K562 (cell line): ENCODE results near the gene ALDH18A1. TPM values are rescaled to one million over a fixed set of nuclear protein-coding genes. Genes with fewer than 3 reads are reported as not detected.

Experiments
- ATAC-seq: fragments of 200-7000 bp; cut with Tn5 transposase; 3 replicates; pipeline ENCODE4 v1.9.1; 2020; ENCODE audit warnings: moderate library complexity
- BruUV-seq: library from RNA; stranded (reverse); fragments of 400-500 nt; replicated peaks from 2 replicates; lab custom pipeline; 2021; lab: Mats Ljungman, UMichigan
- CTCF ChIA-PET: fragments of 300-600 bp; formaldehyde crosslinking; extraction: SDS; loops from one replicate; lab custom pipeline; 2021; ENCODE audit warnings: low intra/inter-chr PET ratio; lab: Yijun Ruan, JAX
- POLR2A ChIA-PET: fragments of 300-600, 350-650 bp; sonication (Branson Sonifier 250); formaldehyde crosslinking; extraction: SDS; loops from one replicate; lab custom pipeline; 2021; ENCODE audit warnings: antibody characterized with exemption, inconsistent platforms; lab: Yijun Ruan, JAX
- DNase-seq, 4 experiments: peaks; one replicate each; pipeline versions ENCODE4 v3.0.0 to v3.0.0-alpha.2; 2011 to 2018; ENCODE audit warnings: low spot score in 3 of 4, mixed read lengths in 3 of 4; ENCODE audit errors: extremely low read depth in 1 of 4
- FAIRE-seq: peaks from 2 replicates; lab custom pipeline; 2011; peaks lifted over from hg19 to GRCh38; lab: Jason Lieb, UNC
- H2AFZ ChIP-seq: 2 replicates; pipeline ENCODE4 v1.6.0; 2011; ENCODE audit warnings: low read depth, low read length, control low read depth, inconsistent platforms
- H3K27ac ChIP-seq: fragments of 200-600 bp; 3 replicates; pipeline ENCODE4 v1.8.0; 2011; ENCODE audit warnings: low read depth, mild to moderate bottlenecking, control low read depth, inconsistent platforms, low read length, moderate library complexity, mixed read lengths; ENCODE audit errors: extremely low read depth
- H3K27me3 ChIP-seq, 2 experiments: fragments of 300-600 bp in 1 of 2; 2 replicates in 1 of 2; 3 replicates in 1 of 2; pipeline versions ENCODE4 v1.6.0 to v1.8.0; 2011; ENCODE audit warnings: inconsistent platforms in 2 of 2, low read length in 2 of 2, mild to moderate bottlenecking in 1 of 2, mixed read lengths in 1 of 2, moderate library complexity in 1 of 2; ENCODE audit not compliant: control insufficient read depth in 2 of 2, insufficient read depth in 2 of 2
- H3K36me3 ChIP-seq: fragments of 300-600 bp; 3 replicates; pipeline ENCODE4 v1.8.0; 2011; ENCODE audit warnings: mild to moderate bottlenecking, low read length, inconsistent platforms; ENCODE audit not compliant: control insufficient read depth, insufficient read depth
- H3K4me1 ChIP-seq, 2 experiments: fragments of 200-600 bp in 1 of 2; replicated peaks in 1 of 2; 2 replicates in 1 of 2; 3 replicates in 1 of 2; pipeline versions ENCODE4 v1.5.1 to v1.8.0; 2011; ENCODE audit warnings: inconsistent platforms in 2 of 2, low read length in 2 of 2, mild to moderate bottlenecking in 1 of 2, mixed read lengths in 1 of 2, moderate library complexity in 1 of 2; ENCODE audit not compliant: control insufficient read depth in 2 of 2, insufficient read depth in 2 of 2
- H3K4me2 ChIP-seq: 2 replicates; pipeline ENCODE4 v1.6.1; 2011; ENCODE audit warnings: low read length, control low read depth, inconsistent platforms, mixed read lengths; ENCODE audit not compliant: insufficient read depth
- H3K4me3 ChIP-seq: fragments of 200-600 bp; sonication (generic), shearing (Covaris generic); 2 replicates; pipeline ENCODE4 v1.5.1; 2016; ENCODE audit warnings: control low read depth, inconsistent platforms
- H3K79me2 ChIP-seq: fragments of 200-600 bp; 3 replicates; pipeline ENCODE4 v1.8.0; 2011; ENCODE audit warnings: low read length, inconsistent platforms; ENCODE audit not compliant: control insufficient read depth, insufficient read depth
- H3K9ac ChIP-seq, 2 experiments: 2 replicates each; pipeline versions ENCODE4 v1.6.0 to v1.6.1; 2011; ENCODE audit warnings: low read depth in 2 of 2, low read length in 2 of 2, control low read depth in 1 of 2, inconsistent platforms in 1 of 2, mild to moderate bottlenecking in 1 of 2, mixed read lengths in 1 of 2; ENCODE audit not compliant: insufficient read depth in 1 of 2
- H3K9me1 ChIP-seq: one replicate; pipeline ENCODE4 v1.6.0; 2011; ENCODE audit warnings: inconsistent platforms, mild to moderate bottlenecking, low read length, moderate library complexity; ENCODE audit not compliant: control insufficient read depth, insufficient read depth
- H3K9me3 ChIP-seq: replicated peaks from 2 replicates; pipeline ENCODE4 v1.5.1; 2011; ENCODE audit warnings: low read depth, low read length, inconsistent platforms; ENCODE audit not compliant: control insufficient read depth, insufficient read depth
- H4K20me1 ChIP-seq: replicated peaks from 2 replicates; pipeline ENCODE4 v1.6.1; 2011; ENCODE audit warnings: low read length, inconsistent platforms, mixed read lengths; ENCODE audit not compliant: control insufficient read depth, insufficient read depth
- CBFA2T3 ChIP-seq: fragments of 450-650 bp; IDR thresholded peaks from 2 replicates; pipeline ENCODE4 v1.6.1; 2017
- E2F8 ChIP-seq: fragments of 450-650 bp; IDR thresholded peaks from 2 replicates; pipeline ENCODE4 v1.7.1; 2018; ENCODE audit warnings: mild to moderate bottlenecking, low read depth; ENCODE audit not compliant: partially characterized antibody
- HIVEP1 ChIP-seq: fragments of 250-450 bp; sonication (Bioruptor Pico); IDR thresholded peaks from 2 replicates; pipeline ENCODE4 v1.4.0; 2020; ENCODE audit warnings: mild to moderate bottlenecking
- HMGN3 ChIP-seq: IDR thresholded peaks from 2 replicates; pipeline ENCODE4 v1.6.1; 2011; ENCODE audit warnings: borderline replicate concordance, low read depth, mild to moderate bottlenecking, mixed read lengths, low read length; ENCODE audit not compliant: insufficient read length; ENCODE audit errors: extremely low read depth
- KLF13 ChIP-seq: fragments of 450-650 bp; IDR thresholded peaks from 2 replicates; pipeline ENCODE4 v1.6.1; 2016; ENCODE audit warnings: missing genetic modification characterization, low read depth, mild to moderate bottlenecking, missing compliant biosample characterization, moderate library complexity, borderline replicate concordance
- NFYB ChIP-seq: IDR thresholded peaks from 2 replicates; pipeline ENCODE4 v1.6.1; 2011; ENCODE audit warnings: mild to moderate bottlenecking, moderate library complexity; ENCODE audit not compliant: insufficient read length; ENCODE audit errors: extremely low read depth
- PRMT5 ChIP-seq: sonication (generic); formaldehyde crosslinking; IDR thresholded peaks from 2 replicates; pipeline ENCODE4 v1.5.0; 2020; ENCODE audit warnings: missing genetic modification reagents
- RBM34 ChIP-seq: fragments of 200-400 bp; formaldehyde crosslinking; IDR thresholded peaks from 2 replicates; pipeline ENCODE4 v1.6.1; 2018; ENCODE audit warnings: low read length, borderline replicate concordance; ENCODE audit not compliant: insufficient read depth
- SIN3B ChIP-seq: fragments of 450-650 bp; IDR thresholded peaks from 2 replicates; pipeline ENCODE4 v1.6.1; 2017; ENCODE audit warnings: low read depth, mild to moderate bottlenecking, moderate library complexity
- SOX6 ChIP-seq: fragments of 450-650 bp; IDR thresholded peaks from 2 replicates; pipeline ENCODE4 v1.6.1; 2014; ENCODE audit warnings: mild to moderate bottlenecking
- ZBTB8A ChIP-seq: fragments of 450-650 bp; IDR thresholded peaks from 2 replicates; pipeline ENCODE4 v1.6.1; 2018; ENCODE audit warnings: mild to moderate bottlenecking, moderate library complexity; ENCODE audit not compliant: partially characterized antibody
- ZNF133 ChIP-seq: fragments of 250-450 bp; sonication (Bioruptor Pico); IDR thresholded peaks from 2 replicates; pipeline ENCODE4 v1.4.0; 2020; ENCODE audit warnings: mild to moderate bottlenecking
- ZNF57 ChIP-seq: fragments of 450-650 bp; formaldehyde crosslinking; IDR thresholded peaks from 2 replicates; pipeline ENCODE4 v1.4.0; 2020; ENCODE audit warnings: mild to moderate bottlenecking, moderate library complexity
- WGBS: fragments of 100-300 bp; shearing (Covaris generic); methylation state at CpG from one replicate; pipeline ENCODE4 v1.1.6; 2016; ENCODE audit warnings: low coverage, mixed read lengths; ENCODE audit not compliant: insufficient coverage; ENCODE audit errors: missing lambda C conversion rate; 5-methylcytosine and 5-hydroxymethylcytosine counted together
- in situ Hi-C: fragments of 300-500 bp; cut with MboI; formaldehyde crosslinking; loops from 4 replicates; pipeline ENCODE4 v1.15.0; 2018; ENCODE audit warnings: inconsistent platforms, mixed read lengths
- intact Hi-C: fragments of 100-400 bp; cut with micrococcal nuclease; formaldehyde crosslinking; loops from 2 replicates; pipeline ENCODE4 v1.14.2; 2022
- polyA plus RNA-seq, 8 experiments: library from polyadenylated mRNA; depleted of rRNA in 4 of 8; stranded (reverse) in 5 of 8; unstranded in 3 of 8; fragments of >200 nt; fragmentation: Nextera tagmentation in 2 of 8; fragmentation: Illumina TruSeq in 1 of 8; extraction: Ambion mirVana in 2 of 8; extraction: Trizol in 1 of 8; gene quantifications; 2 replicates each; pipeline versions ENCODE4 v1.2.1 to v1.2.3, GENCODE V29; 2011 to 2014; ENCODE audit warnings: inconsistent platforms in 1 of 8, missing spikeins in 1 of 8
- total RNA-seq, 7 experiments: library from RNA; depleted of rRNA in 6 of 7; stranded (reverse); fragments of >200 nt in 6 of 7; fragmentation: Illumina TruSeq in 2 of 7; extraction: Trizol in 2 of 7; gene quantifications; 2 replicates each; pipeline versions ENCODE4 v1.2.1 to v1.2.3, GENCODE V29; 2011 to 2021; ENCODE audit warnings: low replicate concordance in 1 of 7

The ALDH18A1 gene
- total and polyA plus RNA-seq, 9 of the 15 experiments (the other 6 are each of a cell fraction or from before 2014, with no cell fraction given), result 12.0 to 83.3 (median 43.8) TPM

GRCh38 chr10:95648138-95648537, 8.4 kb downstream of the ALDH18A1 start (continued):
- no peak for TF ChIP-seq E2F8

- Histone ChIP-seq H2AFZ (no peak overlapping the region), H3K79me2 (peaks cover 21% of the 10 kb centered on the region; the same call in 2 of the 3 replicates), H3K4me2 (peak overlapping the region; percentile 52; the same call in 1 of the 2 replicates), H3K4me3 (no peak overlapping the region), H3K4me1 (peaks cover 4 to 24% of the 10 kb centered on the region in 2 experiments; a peak in 4 of 5 replicates), H4K20me1 (no peaks in the 10 kb centered on the region), H3K36me3 (peaks cover 61% of the 10 kb centered on the region), H3K9ac (peak overlapping the region in 1 of 2 experiments; percentile 17; a peak in 1 of 4 replicates), H3K27me3 (no peaks in the 10 kb centered on the region), H3K9me3 (no peaks in the 10 kb centered on the region; the same call in 1 of the 2 replicates), H3K9me1 (no peaks in the 10 kb centered on the region), H3K27ac (0 out of 3 replicates have a peak overlapping the region, but pooled peaks have one; percentile 4)
- 40% methylated on average over 1 of the region's 1 CpG for WGBS
- FAIRE-seq (no peak), DNase-seq (peak in 2 of 4 experiments; percentile 19 to 45), ATAC-seq (peak; percentile 61)
- TF ChIP-seq KLF13 (tag) (no peak), NFYB (no peak), SOX6 (peak; percentile 45; the same call in 1 of the 2 replicates), SIN3B (no peak), CBFA2T3 (0 out of 2 replicates have a peak, but pooled peaks have one; percentile 9), RBM34 (no peak), HIVEP1 (no peak), ZNF133 (CRISPR knock-in tag) (no peak), PRMT5 (CRISPR knock-in tag) (no peak), ZNF57 (no peak), HMGN3 (no peak), ZBTB8A (no peak)
- in situ Hi-C loops, result no loop called here
- CTCF ChIA-PET, result no interaction called here
- intact Hi-C loops, result no loop called here
- POLR2A ChIA-PET, result interaction anchor here (0.6 to 0.8 kb wide), 2 partner anchors 9 to 58 kb away, joined by 3 to 4 read pairs; no protein-coding TSS in a partner anchor
- BruUV-seq, result no TSS peak
These were observed 10.4 kb downstream of the ALDH18A1 start for GRCh38 chr10:95646160-95646559.
